Glutamatergic neuron (in vitro differentiated cells): ENCODE results near the gene FOXN1. TPM values are rescaled to one million over a fixed set of nuclear protein-coding genes. Genes with fewer than 3 reads are reported as not detected.
A peak's percentile ranks its signal among the peaks of the same experiment; 100 is the strongest.

Source experiments
- DNase-seq: peaks from one replicate; pipeline ENCODE4 v3.0.0; 2022
- H3K27ac Mint-ChIP-seq: one replicate; pipeline ENCODE4 v1.8.0; 2020; ENCODE audit warnings: mild to moderate bottlenecking, mixed read lengths, inconsistent platforms; ENCODE audit not compliant: unreplicated experiment
- H3K27me3 Mint-ChIP-seq: one replicate; pipeline ENCODE4 v1.8.0; 2020; ENCODE audit warnings: mild to moderate bottlenecking, moderate library complexity, mixed read lengths, inconsistent platforms; ENCODE audit not compliant: unreplicated experiment
- H3K36me3 Mint-ChIP-seq: one replicate; pipeline ENCODE4 v1.8.0; 2020; ENCODE audit warnings: mild to moderate bottlenecking, mixed read lengths, inconsistent platforms; ENCODE audit not compliant: unreplicated experiment
- H3K4me1 Mint-ChIP-seq: one replicate; pipeline ENCODE4 v1.8.0; 2020; ENCODE audit warnings: mild to moderate bottlenecking, low read depth, mixed read lengths, inconsistent platforms; ENCODE audit not compliant: unreplicated experiment
- H3K4me3 Mint-ChIP-seq: one replicate; pipeline ENCODE4 v1.8.0; 2020; ENCODE audit warnings: mild to moderate bottlenecking, mixed read lengths, inconsistent platforms; ENCODE audit not compliant: unreplicated experiment
- H3K9me3 Mint-ChIP-seq: one replicate; pipeline ENCODE4 v1.8.0; 2020; ENCODE audit warnings: mild to moderate bottlenecking, moderate library complexity, mixed read lengths, inconsistent platforms; ENCODE audit not compliant: unreplicated experiment
- CTCF ChIP-seq: fragments of 200-600 bp; sonication (generic); IDR thresholded peaks from one replicate; pipeline ENCODE4 v1.5.0; 2021; ENCODE audit not compliant: partially characterized antibody, unreplicated experiment
- total RNA-seq: library from RNA; stranded (reverse); fragmentation: NEBNext Ultra II Directional; extraction: Animal tissue kit (Norgen Biotek cat#: 25700); gene quantifications from one replicate; pipeline ENCODE4 v1.2.1, GENCODE V29; 2021; ENCODE audit not compliant: unreplicated experiment

Gene FOXN1
- total RNA-seq, 1 donor from 2014 or later = not detected

- H3K9me3 Mint-ChIP-seq = peaks cover 10% of the 10 kb centered on the region
- H3K4me3 Mint-ChIP-seq = peak within 1 kb of the TSS; percentile 99
- H3K27ac Mint-ChIP-seq = peak within 1 kb of the TSS; percentile 87
- peaks cover 4% of the 10 kb centered on the region for H3K27me3 Mint-ChIP-seq
- no peaks in the 10 kb centered on the region for H3K36me3 Mint-ChIP-seq
- no peak for TF ChIP-seq CTCF
- H3K4me1 Mint-ChIP-seq = peaks cover 8% of the 10 kb centered on the region
- DNase-seq = peak; percentile 98
These were observed 65.4 kb downstream of the FOXN1 start, which contains the start of gene PIGS for GRCh38 chr17:28571361-28572122. PIGS (minus strand) TSS chr17:28571524; CDS start chr17:28571496, 28 bp downstream.

GRCh38 chr17:28572259-28573039, 66.3 kb downstream of the FOXN1 start:
- Mint-ChIP-seq H3K36me3 (no peaks in the 10 kb centered on the region), H3K27me3 (peaks cover 4% of the 10 kb centered on the region)
- no peak for DNase-seq

GRCh38 chr17:28573040-28573380, 66.9 kb downstream of the FOXN1 start:
- no peaks in the 10 kb centered on the region for H3K36me3 Mint-ChIP-seq
- H3K4me3 Mint-ChIP-seq = no peak overlapping the region
- peaks cover 6% of the 10 kb centered on the region for H3K4me1 Mint-ChIP-seq
- peaks cover 8% of the 10 kb centered on the region for H3K9me3 Mint-ChIP-seq
- no peak for DNase-seq
- peaks cover 4% of the 10 kb centered on the region for H3K27me3 Mint-ChIP-seq
- no peak for TF ChIP-seq CTCF
- H3K27ac Mint-ChIP-seq = no peak overlapping the region

More at GRCh38 chr17:28572259-28573039, 66.3 kb downstream of the FOXN1 start:
- peak overlapping the region; percentile 99 for H3K4me3 Mint-ChIP-seq
- H3K4me1 Mint-ChIP-seq = peaks cover 6% of the 10 kb centered on the region
- no peak for TF ChIP-seq CTCF
- H3K9me3 Mint-ChIP-seq = peaks cover 10% of the 10 kb centered on the region
- H3K27ac Mint-ChIP-seq = no peak overlapping the region

GRCh38 chr17:28573521-28573920, 67.4 kb downstream of the FOXN1 start:
- no peaks in the 10 kb centered on the region for H3K36me3 Mint-ChIP-seq
- H3K4me3 Mint-ChIP-seq = no peak overlapping the region
- H3K27me3 Mint-ChIP-seq = peaks cover 4% of the 10 kb centered on the region
- H3K4me1 Mint-ChIP-seq = peaks cover 6% of the 10 kb centered on the region
- no peak for DNase-seq
- H3K9me3 Mint-ChIP-seq = peaks cover 8% of the 10 kb centered on the region
- no peak for TF ChIP-seq CTCF
- no peak overlapping the region for H3K27ac Mint-ChIP-seq
